NCI-H2227 (cell line): ENCODE measurements around the gene PVRIG.
"Not testable (repeated sequence)": the region's sequence is repeated elsewhere in the genome, so short reads cannot be mapped to it uniquely, and the experiment has no call there.

ENCODE experiments used
- DNase-seq: peaks from one replicate; lab custom pipeline; 2025; ENCODE audit not compliant: unreplicated experiment; lab: John Stamatoyannopoulos, UW

Gene PVRIG

DNA sequence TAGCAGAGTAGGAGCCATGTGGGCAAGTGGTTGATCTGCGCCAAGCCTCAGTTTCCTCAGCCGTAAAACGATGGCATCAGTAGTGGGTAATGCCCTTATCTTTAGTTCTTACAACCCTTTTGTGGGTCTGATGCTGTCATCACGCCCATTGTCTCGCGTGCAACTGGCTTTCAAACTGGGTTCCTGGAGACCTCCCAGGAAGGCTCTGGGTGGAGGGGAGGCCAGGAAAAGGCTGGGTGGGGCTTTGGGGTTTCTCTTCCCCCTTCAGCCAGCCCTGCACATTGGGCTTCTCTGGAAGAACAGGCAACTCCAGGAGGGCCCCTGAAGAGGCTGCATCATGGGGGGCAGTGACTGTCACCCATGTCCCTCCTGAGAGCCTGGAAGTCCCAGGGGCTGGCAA is 5.1 kb downstream of the PVRIG start:
- DNase-seq = not testable (repeated sequence)

DNA sequence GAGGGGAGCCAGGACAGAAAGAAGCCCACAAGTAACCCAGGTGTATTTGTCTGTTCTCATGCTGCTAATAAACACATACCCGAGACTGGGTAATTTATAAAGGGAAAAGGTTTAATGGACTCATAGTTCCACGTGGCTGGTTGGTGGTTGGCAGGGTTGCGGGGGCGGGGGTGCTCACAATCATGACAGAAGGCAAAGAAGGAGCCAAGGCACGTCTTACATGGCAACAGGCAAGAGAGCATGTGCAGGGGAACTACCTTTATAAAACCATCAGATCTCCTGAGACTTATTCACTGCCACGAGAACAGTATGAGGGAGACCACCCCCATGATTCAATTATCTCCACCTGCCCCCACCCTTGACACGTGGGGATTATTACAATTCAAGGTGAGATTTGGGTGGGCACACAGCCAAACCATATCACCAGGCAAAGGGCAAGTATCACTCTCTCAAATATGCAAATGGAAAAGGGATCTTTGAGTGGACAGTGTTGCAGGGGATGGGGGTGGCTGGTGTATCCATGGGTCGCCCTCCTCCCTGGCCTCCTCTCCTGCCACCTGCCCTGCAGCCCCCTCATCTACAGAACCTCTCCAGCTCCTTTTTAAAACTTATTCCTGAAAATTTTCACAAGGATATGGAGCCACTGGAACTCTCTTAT is 15.0 kb downstream of the PVRIG start:
- DNase-seq = not testable (repeated sequence)

DNA sequence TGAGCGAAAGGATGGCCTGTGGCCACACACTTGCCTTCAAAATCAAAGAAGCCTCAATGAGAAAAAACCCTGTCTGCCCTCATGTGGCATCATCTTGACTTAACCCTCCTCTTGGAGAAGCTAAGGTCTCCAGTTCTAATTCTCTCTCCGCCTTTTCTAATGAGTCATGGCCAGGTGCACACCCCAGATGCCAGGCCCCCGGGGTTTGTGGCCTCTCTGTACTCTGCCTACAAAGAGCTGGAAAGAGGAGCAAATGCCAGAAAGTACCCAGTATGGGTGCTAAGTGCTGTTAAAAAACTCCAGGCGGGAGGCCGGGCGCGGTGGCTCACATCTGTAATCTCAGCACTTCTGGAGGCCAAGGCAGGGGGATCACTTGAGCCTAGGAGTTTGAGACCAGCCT is 20.2 kb downstream of the PVRIG start:
- DNase-seq = not testable (repeated sequence)

DNA sequence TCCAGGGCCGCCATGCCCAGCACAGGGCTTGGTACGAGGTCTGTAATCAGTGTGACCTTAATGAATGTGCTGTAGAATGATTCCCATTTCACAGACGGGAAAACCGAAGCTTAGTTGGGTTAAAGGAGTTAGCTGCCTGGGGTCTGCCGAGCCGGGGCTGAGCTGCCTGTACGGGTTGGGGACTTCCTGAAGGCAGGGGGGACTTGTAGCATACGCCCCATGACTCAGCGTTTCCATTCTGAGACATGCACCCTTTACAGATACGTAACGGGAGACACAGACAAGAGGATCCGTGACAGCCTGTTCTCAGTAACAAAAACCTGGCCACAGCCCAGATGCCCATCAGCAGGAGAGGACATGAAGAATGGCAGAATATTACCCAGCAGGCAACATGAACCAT is 23.6 kb downstream of the PVRIG start:
- DNase-seq = not testable (repeated sequence)

DNA sequence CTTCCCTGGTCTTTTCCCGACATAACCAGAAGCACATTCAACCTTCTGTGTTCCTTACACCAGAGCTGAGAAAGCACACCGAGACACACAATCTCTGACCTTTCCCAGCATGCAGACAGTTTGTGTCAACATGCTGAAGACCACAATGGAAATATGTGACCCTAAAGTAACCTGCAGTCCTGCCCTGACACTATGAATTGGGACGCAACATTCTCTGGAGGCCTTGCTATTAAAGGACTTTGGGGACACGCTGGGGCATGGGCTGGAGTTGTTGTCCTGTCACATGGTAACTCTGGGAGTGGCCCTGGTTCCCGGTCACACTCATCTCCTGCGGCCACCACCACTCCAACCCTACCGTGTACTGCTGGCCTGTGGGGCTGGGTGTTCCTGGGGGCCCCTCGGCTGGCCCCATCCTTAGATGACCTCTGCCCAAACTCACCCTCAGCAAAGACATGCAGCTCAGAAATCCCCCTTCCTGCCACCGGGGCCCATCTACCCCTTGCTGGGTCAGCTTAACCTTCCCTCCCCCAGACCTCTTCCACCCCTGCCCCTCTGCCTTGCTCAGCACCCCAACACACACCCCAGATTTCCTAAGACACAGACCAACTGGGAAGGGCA is 25.3 kb downstream of the PVRIG start:
- not testable (repeated sequence) for DNase-seq

DNA sequence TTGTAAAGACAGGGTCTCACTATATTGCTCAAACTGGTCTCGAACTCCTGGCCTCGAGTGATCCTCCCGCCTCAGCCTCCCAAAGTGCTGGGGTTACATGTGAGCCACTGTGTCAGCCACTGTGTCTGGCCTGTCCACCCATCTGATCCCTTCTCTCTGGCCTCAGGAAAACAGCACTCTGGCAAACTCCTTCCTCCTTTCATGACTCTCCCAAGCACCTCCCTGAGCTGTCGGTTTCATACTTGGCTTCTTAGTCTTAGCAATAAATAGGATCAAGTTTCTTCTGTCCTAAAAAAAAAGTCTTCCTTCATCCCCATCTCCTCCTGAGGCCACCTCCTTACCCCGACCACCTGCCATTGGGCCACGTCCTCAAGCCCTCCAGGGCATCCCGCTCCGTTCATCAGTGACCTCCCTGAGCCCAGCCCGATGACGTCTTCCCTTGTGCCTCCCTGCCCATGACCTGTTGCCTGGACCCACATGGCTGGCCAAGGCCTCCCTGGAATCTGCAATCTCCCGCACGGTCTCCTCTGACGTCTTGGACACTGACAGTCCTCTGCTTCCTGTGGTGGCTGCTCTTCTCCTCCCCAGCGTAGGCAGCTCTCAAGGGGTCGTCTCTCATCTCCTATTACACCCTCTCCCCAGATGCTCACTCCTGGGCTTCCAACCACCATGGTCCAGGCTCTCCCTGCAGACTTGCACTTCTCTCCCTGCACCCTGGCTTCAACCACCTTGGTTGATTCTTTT is 26.5 kb downstream of the PVRIG start:
- not testable (repeated sequence) for DNase-seq

DNA sequence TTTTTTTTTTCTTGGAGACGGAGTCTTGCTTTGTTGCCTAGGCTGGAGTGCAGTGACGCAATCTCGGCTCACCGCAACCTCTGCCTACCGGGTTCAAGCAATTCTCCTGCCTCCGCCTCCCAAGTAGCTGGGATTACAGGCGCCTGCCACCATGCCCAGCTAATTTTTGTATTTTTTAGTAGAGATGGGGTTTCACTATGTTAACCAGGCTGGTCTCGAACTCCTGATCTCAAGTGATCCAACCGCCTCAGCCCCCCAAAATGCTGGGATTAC is 27.1 kb downstream of the PVRIG start:
- not testable (repeated sequence) for DNase-seq

DNA sequence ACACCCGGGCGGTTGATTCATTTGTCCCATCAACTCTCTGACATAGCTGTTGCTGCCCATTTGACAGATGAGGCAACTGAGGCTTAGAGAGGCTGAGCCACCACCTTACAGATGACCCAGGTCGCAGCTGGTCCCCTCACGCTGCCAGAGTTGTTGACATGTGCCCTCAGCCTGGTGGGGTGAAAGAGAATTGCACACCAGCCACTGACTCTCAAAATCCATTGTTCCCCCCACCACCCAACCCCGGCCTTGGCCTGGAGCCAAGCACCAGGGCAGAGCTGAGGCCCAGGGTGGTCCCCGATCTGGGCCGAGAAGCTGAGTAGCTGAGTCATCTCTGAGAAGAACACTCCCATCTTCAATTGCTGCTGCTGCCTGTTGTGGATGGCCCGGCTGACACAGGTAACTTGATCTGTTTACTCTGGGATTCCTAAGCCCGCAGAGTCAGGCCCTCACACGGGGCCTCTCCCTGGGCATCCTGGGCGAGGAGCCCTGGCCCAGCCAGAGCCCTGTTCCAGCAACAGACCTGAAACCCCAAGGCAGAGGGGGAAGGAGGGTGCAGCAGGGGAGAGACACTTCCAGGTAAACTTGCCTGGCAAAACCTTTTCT is 27.5 kb downstream of the PVRIG start:
- DNase-seq = peak; percentile 78

DNA sequence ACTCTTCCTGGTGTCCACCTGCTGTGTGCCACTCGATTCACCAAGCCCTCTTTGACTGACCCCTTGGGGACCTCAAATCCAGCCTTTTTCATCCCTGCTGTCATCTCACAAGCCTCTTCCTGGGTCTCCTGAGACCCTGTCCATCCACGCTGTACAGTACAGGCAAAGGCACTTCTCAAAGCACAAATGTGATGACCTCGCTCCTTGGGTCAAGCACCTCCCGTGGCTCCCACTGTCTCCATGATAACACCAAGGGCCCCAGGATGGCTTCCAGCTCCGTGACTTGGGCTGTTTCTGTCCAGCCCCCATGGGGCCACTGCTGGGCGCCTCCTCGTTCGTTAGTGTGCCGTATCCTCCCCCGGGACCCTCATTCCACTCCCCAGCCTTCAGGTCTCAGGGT is 28.7 kb downstream of the PVRIG start:
- DNase-seq = no peak

DNA sequence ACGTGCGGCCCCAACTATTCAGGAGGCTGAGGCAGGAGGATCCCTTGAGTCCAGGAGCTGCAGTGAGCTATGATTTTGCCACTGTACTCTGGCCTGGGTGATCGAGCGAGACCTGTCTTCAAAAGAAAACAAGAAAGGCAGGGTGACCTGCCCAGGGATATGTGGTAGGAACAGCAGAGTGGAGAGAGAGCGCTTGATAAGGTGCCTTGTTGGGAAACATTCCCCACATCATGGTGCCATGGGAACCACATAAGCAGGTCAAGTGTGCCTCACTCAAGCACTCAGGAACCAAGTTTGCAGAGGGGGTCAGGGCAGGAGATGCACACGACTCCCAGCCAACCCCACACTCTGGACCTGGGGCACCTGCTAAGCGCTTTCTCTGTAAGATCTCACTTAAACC is 37.3 kb downstream of the PVRIG start:
- no peak for DNase-seq

DNA sequence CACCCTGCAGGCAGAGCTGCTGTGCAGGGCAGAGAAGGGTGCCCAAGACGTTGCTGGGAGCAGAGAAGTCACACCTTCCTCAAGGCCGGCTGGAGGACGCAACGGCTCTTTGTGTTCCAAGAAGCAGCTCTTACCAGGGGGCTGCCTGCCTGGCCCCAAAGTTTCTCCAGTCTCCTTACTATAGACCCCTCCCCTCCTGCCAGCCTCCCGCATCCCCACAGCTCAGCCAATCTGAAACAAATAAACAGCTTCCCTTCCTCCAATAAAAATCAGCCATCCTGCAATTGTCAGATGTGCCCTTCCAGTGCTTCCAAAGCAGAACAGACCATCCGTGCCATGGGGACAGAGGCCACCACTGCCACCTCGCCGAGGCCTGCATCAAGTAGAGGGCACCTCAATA is 40.2 kb downstream of the PVRIG start:
- DNase-seq = not testable (repeated sequence)

DNA sequence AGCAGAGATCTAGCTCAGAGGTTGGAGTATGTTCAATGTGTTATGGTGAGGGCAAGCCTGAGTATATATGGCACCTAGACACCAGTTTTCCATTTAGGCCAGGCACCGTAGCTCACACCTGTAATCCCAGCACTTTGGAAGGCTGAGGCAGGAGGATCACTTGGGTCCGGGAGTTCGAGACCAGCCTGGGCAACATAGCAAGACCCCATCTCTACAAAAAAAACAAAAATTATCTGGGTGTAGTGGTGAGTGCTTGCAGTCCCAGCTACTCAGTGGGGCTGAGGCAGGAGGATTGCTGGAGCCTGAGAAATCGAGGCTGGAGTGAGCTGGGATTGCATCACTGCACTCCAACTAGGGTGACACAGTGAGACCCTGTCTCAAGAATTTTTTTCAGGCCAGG is 43.1 kb downstream of the PVRIG start:
- DNase-seq = not testable (repeated sequence)

DNA sequence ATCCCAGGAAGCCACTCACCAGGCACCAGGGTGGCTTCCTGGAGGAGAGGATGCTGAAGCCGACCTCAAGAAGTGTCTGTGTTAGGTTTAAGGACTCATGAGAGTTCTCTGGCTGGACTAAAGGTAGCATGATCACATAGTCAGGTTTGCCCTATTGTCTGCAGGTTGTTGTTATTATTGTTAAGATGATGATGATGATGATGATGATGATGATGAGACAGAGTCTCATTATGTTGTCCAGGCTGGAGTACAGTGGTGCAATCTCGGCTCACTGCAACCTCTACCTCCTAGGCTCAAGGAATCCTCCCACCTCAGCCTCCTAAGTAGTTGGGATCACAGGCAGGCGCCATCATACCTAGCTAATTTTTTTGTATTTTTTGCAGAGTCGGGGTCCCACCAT is 44.5 kb downstream of the PVRIG start:
- not testable (repeated sequence) for DNase-seq

DNA sequence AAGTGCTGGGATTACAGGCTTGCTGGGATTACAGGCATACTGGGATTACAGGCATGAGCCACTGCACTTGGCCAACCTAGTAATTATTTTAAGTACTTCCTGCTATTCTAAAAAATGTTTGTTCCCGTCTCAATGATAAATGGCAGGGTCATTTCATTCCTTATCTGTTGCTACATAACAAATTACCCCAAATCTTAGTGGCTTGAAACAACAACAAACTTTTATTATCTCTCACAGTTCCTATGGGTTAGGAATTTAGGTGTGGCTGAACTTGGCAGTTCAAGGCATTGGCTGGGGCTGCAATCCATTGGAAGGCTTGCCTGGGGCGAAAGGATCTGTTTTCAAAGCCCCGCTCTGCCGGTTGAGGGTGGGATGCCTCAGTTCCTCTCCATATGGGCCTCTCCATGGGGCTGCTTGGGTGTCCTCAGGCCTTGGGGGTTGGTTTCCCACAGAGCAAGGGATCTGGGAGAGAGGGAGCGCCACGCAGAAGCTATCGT is 45.0 kb downstream of the PVRIG start:
- not testable (repeated sequence) for DNase-seq

DNA sequence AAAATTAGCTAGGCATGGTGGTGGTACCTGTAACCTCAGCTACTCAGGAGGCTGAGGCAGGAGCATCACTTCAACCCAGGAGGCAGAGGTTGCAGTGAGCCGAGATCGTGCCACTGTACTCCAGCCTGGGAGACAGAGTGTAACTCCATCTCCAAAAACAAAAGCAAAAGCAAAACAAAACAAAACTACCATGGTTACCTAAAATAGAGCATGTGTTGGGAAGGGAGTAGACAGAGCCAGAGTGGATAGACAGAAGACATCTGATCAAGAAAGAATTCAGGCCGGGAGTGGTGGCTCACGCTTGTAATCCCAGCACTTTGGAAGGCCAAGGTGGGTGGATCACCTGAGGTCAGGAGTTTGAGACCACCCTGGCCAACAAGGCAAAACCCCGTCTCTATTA is 46.1 kb downstream of the PVRIG start:
- DNase-seq = not testable (repeated sequence)

DNA sequence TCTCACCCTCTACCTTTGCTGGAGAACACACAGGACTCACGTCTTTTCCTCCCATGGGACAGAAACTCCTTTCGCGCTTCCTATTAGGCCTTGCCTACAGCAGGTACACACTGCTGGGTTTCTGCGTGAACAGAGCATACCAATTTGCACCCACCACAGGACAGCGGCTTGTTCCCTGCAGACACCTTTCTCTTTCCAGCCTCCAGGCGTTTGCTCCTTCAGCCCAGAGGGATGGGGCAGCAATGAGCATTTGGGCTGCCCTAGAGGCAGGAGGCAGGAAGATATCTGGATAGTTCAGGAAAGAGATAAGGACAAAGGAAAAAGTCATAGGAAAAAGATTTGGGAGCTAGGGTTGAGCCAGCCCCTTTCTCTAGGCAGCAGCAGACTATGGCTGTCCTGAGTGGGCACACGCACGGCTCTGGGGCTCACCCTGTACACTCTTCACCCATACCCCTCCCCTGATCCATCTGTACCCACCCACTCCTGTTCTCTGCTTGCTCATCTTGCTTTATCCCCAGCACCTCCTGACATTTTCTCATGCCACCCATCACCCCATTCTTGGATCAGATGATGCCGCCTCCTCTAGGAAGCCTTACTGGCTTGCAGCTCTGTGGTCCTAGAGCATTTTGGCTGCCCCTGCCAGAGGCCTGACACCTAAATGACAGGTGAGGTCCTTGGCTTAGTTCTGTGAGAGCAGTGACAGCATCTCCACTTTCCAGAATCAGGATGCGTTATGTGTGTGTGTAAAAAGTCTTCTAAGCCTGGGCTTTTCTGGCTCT is 47.0 kb downstream of the PVRIG start:
- no peak for DNase-seq

DNA sequence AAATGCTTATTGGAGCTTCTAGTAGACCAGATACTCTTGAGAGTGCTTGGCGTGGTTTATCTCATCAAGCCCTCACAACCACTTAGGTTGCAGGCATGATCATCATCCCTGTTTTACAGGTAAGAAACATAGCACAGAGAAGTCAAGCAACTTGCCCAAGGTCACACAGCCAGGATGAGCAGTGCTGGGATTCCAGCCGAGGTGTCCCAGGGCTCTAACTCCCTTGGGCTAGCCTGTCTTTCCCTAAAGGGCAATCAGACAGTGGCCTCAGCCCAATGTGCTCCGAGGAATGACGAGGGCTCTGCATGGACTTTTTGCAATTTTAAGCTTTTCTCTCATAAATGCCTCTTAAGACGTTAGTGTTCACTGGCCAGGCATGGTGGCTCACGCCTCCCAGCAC is 47.9 kb downstream of the PVRIG start:
- DNase-seq = no peak

DNA sequence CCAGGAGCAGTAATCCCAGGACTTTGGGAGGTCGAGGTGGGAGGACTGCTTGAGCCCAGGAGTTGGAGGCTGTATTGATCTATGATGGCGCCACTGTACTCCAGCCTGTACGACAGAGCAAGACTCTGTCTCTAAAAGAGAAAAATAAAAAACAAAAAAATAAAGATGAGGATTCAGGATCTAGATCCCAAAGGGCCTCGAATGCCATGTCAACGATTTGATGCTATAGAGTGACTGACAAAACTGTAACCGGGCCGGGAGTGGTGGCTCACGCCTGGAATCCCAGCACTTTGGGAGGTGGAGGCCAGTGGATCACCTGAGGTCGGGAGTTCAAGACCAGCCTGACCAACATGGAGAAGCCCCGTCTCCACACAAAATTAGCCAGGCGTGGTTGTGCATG is 49.1 kb downstream of the PVRIG start:
- not testable (repeated sequence) for DNase-seq

DNA sequence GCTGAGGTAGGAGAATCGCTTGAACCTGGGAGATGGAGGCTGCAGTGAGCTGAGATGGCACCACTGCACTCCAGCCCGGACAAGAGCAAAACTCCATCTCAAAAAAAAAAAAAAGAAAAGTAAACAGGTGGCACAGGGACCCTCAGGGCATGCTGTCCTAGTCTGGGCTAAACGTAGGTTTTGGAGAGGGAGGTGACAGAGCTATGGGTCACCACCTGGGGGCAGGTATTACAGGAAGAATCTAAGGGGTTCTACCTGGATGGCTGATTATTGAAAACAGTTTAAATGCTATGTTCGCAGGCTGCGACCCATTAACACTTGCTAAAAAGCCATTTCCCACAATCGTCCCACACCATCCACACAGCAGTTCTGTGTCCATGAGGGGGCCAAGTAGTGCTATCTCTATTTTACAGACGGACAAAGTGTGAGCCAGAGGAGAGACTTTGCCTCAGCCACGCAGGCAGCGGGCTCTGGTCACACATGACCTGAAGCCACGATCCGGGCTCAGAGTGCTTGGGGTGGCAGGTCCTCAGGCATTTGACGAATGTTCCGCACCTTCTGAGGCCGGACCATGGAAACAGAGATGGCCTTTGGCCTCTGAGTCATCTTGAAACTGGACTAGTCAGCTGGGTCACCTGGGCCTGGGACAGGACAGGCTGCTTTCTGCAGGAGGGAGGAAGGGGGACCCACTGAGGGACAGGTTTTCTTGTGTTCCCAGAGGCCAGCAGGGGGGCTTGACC is 49.7 kb downstream of the PVRIG start:
- DNase-seq = not testable (repeated sequence)
